Epithelial cell of proximal tubule (primary cell): ENCODE data around the gene CDK5R2. TPM values are rescaled to one million over a fixed set of nuclear protein-coding genes. Genes with fewer than 3 reads are reported as not detected.

Experiments used
- DNase-seq: peaks from one replicate; pipeline ENCODE4 v3.0.0-alpha.2; 2011; ENCODE audit warnings: low read depth
- H3K4me3 ChIP-seq: 2 replicates; pipeline ENCODE4 v1.5.1; 2011; ENCODE audit warnings: low read depth, mild to moderate bottlenecking, low read length
- total RNA-seq: library from RNA; depleted of rRNA; stranded (reverse); fragments of >200 nt; gene quantifications from 2 replicates; pipeline ENCODE4 v1.2.3, GENCODE V29; 2015
- TF ChIP-seq, protein P1 (sequence below): conservative IDR thresholded peaks from 2 replicates; pipeline ENCODE4 v1.5.1; 2012; ENCODE audit warnings: low read depth, mild to moderate bottlenecking, low read length

Gene CDK5R2
- total RNA-seq, 1 donor from 2014 or later = not detected

DNA sequence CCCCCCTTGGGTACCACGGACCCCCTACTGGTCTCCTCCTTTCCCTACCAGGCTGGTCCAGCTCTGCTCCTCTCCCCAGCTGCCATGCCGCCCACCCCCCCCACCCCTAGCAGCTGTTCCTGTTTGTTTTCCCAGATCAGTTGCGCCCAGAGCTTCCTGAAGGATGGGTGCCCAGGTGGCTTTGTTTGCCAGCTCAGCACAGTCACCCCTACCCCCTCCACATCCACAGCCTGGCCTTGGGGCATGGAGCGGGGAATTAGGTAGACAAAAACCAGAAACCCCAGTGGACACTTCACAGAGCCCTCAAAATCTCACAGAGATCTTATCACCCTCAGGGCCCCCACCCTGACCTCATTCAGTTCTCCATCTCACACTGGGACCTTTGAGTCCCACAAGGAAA lies 37.5 kb downstream of the CDK5R2 start:
- TF ChIP-seq, protein P1, sequence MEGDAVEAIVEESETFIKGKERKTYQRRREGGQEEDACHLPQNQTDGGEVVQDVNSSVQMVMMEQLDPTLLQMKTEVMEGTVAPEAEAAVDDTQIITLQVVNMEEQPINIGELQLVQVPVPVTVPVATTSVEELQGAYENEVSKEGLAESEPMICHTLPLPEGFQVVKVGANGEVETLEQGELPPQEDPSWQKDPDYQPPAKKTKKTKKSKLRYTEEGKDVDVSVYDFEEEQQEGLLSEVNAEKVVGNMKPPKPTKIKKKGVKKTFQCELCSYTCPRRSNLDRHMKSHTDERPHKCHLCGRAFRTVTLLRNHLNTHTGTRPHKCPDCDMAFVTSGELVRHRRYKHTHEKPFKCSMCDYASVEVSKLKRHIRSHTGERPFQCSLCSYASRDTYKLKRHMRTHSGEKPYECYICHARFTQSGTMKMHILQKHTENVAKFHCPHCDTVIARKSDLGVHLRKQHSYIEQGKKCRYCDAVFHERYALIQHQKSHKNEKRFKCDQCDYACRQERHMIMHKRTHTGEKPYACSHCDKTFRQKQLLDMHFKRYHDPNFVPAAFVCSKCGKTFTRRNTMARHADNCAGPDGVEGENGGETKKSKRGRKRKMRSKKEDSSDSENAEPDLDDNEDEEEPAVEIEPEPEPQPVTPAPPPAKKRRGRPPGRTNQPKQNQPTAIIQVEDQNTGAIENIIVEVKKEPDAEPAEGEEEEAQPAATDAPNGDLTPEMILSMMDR = no peak
- no peak overlapping the region for H3K4me3 ChIP-seq
- no peak for DNase-seq

DNA sequence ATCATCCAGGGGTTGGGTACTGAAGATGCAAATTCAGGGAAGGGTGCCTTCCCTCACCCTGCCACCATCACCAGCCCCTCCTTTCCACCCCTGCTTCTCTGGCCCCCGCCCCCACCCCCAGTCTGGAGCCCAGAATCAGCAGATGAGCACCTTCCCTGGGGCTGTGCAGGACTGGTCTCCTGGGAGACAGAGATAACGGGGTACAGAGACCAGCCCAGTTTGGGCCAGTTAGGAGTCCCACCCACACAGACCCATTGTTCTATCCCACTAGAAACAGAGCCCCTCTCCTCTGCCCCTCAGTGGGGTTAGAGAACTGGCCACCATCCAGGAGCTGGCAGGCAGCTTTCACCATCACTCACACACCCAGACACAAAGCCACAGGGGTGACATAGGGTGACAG lies 38.3 kb downstream of the CDK5R2 start:
- no peak for DNase-seq
- H3K4me3 ChIP-seq = no peak overlapping the region
- TF ChIP-seq, protein P1 = no peak

DNA sequence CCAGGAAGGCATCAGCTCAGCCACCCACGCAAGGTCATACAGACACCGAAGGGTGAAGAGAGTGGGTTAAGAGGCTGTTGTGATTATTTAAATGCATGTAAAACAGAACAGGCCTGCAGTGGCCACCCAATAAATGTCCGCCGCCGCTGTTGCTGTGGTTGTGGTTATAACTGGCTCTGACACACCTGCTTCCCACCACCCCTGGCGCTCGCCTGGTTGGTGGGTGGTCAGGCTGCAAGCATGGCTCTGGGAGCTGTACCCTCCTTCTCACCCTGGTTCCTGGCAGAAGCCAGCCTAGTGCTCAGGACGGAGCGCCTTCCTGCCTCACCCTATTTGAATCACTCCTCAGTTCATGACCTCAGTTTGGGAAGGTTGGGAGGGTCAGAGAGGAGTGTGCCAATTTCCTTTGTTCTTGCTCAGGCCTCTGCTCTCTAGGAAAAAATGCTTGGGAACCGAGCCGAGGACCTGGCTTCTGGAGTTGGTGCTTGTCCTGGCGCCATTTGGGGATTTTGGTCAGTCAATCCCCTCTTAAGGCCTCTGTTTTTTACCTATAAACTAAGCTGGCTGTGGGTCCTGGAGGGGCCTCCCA lies 39.0 kb downstream of the CDK5R2 start:
- TF ChIP-seq, protein P1 = no peak
- no peak for DNase-seq
- no peak overlapping the region for H3K4me3 ChIP-seq

DNA sequence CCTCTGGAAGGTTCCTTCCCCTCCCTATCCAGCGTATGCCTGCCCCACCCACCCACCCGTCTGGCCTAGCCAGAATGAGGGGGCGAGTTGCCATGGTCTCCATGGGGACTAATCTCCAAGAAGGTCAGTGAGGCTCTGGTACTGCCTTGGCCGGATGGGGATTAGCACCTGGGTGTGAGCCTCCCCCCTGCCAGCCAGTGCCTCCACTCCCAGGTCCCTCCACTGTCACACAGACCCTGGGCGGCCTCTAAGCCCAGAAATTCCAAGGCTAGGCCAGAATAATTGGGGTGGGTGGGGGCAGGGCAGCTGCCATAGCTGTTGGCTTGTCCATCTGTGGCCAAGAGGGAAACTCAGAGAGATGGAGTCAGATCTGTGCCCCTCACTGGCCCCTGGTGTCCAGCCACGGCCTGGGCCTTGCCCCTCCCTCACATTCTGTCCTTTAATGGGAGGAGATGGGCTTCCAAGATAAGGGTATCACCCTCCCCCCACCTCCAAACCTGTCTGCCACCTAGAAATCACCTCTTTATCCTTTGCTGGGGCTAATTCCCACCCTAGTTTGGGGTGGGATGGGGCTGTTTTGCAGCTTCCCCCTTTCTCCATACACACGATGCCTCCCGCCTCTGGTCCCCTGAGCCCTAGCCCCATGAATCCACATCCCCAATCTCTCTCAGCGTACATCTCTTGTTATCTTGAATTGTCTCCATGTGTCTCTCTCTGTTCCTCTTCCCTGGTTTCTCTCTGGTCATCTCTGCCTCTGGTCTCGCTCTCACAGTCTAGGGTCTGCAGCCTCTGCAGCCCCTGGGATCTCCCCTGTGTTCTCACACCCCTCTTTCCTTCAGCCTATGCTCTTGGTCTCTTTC lies 39.8 kb downstream of the CDK5R2 start:
- H3K4me3 ChIP-seq = no peak overlapping the region
- TF ChIP-seq, protein P1 = no peak
- DNase-seq = no peak

DNA sequence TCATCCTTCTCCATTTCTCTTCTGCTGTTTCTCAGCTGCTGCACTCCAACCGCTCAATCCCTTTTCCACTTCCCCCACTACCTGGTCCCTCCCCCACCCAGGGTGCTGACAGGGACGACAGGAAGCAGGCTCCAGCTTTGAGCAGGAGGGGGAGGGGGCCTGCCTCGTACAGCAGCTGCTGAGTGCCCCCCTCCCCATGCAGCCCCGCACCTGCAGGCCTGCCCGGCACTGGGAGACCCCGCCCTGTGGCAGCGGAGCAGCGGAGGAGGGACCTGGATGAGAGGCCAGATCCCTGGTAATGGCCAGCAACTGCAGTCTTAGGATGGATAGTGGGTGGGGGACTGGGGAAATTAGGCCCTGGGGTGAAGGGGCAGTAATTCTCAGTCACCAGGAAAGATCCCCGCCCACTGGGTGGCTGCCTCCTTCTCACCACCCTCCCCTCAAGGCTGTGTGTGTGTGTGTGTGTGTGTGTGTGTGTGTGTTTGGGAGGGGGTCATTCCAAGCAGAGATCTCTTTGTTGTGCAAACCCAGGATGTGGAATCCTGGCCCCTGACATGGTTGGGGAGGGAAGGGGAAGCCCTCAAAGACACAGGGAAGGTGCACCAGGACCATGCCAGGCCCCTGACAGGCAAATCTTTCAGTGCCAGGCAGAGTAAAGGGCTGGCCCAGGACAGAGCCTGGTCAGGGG lies 40.6 kb downstream of the CDK5R2 start:
- TF ChIP-seq, protein P1 = no peak
- H3K4me3 ChIP-seq = no peak overlapping the region
- no peak for DNase-seq

DNA sequence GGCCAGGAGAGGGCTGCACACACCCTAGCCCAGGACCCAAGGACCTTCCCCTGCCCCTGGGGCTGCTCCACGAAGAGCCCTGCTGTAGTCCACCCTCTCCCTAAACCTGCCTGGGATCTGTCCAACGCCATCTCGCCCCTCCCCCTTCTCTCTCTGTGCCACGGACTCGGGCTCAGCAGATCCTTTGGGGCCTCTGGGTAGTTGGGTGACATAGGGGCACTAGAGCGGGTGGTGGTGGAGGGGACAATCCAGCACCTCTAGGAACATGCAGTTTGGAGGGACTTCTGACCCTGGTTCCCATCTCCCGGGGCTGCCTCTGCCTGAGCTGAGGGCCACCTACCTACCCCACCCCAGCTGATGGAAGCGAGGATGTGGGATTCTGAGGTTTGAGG lies 41.1 kb downstream of the CDK5R2 start:
- no peak for DNase-seq
- TF ChIP-seq, protein P1 = no peak
- H3K4me3 ChIP-seq = no peak overlapping the region
